K562 (cell line): ENCODE measurements around the gene NAT14. TPM values are rescaled to one million over a fixed set of nuclear protein-coding genes. Genes with fewer than 3 reads are reported as not detected.
A peak's percentile ranks its signal among the peaks of the same experiment; 100 is the strongest.

Source experiments
- ATAC-seq: fragments of 200-7000 bp; cut with Tn5 transposase; 3 replicates; pipeline ENCODE4 v1.9.1; 2020; ENCODE audit warnings: moderate library complexity
- BruUV-seq: library from RNA; stranded (reverse); fragments of 400-500 nt; replicated peaks from 2 replicates; lab custom pipeline; 2021; lab: Mats Ljungman, UMichigan
- CTCF ChIA-PET: fragments of 300-600 bp; formaldehyde crosslinking; extraction: SDS; loops from one replicate; lab custom pipeline; 2021; ENCODE audit warnings: low intra/inter-chr PET ratio; lab: Yijun Ruan, JAX
- POLR2A ChIA-PET: fragments of 300-600, 350-650 bp; sonication (Branson Sonifier 250); formaldehyde crosslinking; extraction: SDS; loops from one replicate; lab custom pipeline; 2021; ENCODE audit warnings: antibody characterized with exemption, inconsistent platforms; lab: Yijun Ruan, JAX
- DNase-seq, 4 experiments: peaks; one replicate each; pipeline versions ENCODE4 v3.0.0 to v3.0.0-alpha.2; 2011 to 2018; ENCODE audit warnings: low spot score in 3 of 4, mixed read lengths in 3 of 4; ENCODE audit errors: extremely low read depth in 1 of 4
- FAIRE-seq: peaks from 2 replicates; lab custom pipeline; 2011; peaks lifted over from hg19 to GRCh38; lab: Jason Lieb, UNC
- H2AFZ ChIP-seq: 2 replicates; pipeline ENCODE4 v1.6.0; 2011; ENCODE audit warnings: low read depth, low read length, control low read depth, inconsistent platforms
- H3K27ac ChIP-seq: fragments of 200-600 bp; 3 replicates; pipeline ENCODE4 v1.8.0; 2011; ENCODE audit warnings: low read depth, mild to moderate bottlenecking, control low read depth, inconsistent platforms, low read length, moderate library complexity, mixed read lengths; ENCODE audit errors: extremely low read depth
- H3K27me3 ChIP-seq, 2 experiments: fragments of 300-600 bp in 1 of 2; 2 replicates in 1 of 2; 3 replicates in 1 of 2; pipeline versions ENCODE4 v1.6.0 to v1.8.0; 2011; ENCODE audit warnings: inconsistent platforms in 2 of 2, low read length in 2 of 2, mild to moderate bottlenecking in 1 of 2, mixed read lengths in 1 of 2, moderate library complexity in 1 of 2; ENCODE audit not compliant: control insufficient read depth in 2 of 2, insufficient read depth in 2 of 2
- H3K36me3 ChIP-seq: fragments of 300-600 bp; 3 replicates; pipeline ENCODE4 v1.8.0; 2011; ENCODE audit warnings: mild to moderate bottlenecking, low read length, inconsistent platforms; ENCODE audit not compliant: control insufficient read depth, insufficient read depth
- H3K4me1 ChIP-seq, 2 experiments: fragments of 200-600 bp in 1 of 2; replicated peaks in 1 of 2; 2 replicates in 1 of 2; 3 replicates in 1 of 2; pipeline versions ENCODE4 v1.5.1 to v1.8.0; 2011; ENCODE audit warnings: inconsistent platforms in 2 of 2, low read length in 2 of 2, mild to moderate bottlenecking in 1 of 2, mixed read lengths in 1 of 2, moderate library complexity in 1 of 2; ENCODE audit not compliant: control insufficient read depth in 2 of 2, insufficient read depth in 2 of 2
- H3K4me2 ChIP-seq: 2 replicates; pipeline ENCODE4 v1.6.1; 2011; ENCODE audit warnings: low read length, control low read depth, inconsistent platforms, mixed read lengths; ENCODE audit not compliant: insufficient read depth
- H3K4me3 ChIP-seq: fragments of 200-600 bp; sonication (generic), shearing (Covaris generic); 2 replicates; pipeline ENCODE4 v1.5.1; 2016; ENCODE audit warnings: control low read depth, inconsistent platforms
- H3K79me2 ChIP-seq: fragments of 200-600 bp; 3 replicates; pipeline ENCODE4 v1.8.0; 2011; ENCODE audit warnings: low read length, inconsistent platforms; ENCODE audit not compliant: control insufficient read depth, insufficient read depth
- H3K9ac ChIP-seq, 2 experiments: 2 replicates each; pipeline versions ENCODE4 v1.6.0 to v1.6.1; 2011; ENCODE audit warnings: low read depth in 2 of 2, low read length in 2 of 2, control low read depth in 1 of 2, inconsistent platforms in 1 of 2, mild to moderate bottlenecking in 1 of 2, mixed read lengths in 1 of 2; ENCODE audit not compliant: insufficient read depth in 1 of 2
- H3K9me1 ChIP-seq: one replicate; pipeline ENCODE4 v1.6.0; 2011; ENCODE audit warnings: inconsistent platforms, mild to moderate bottlenecking, low read length, moderate library complexity; ENCODE audit not compliant: control insufficient read depth, insufficient read depth
- H3K9me3 ChIP-seq: replicated peaks from 2 replicates; pipeline ENCODE4 v1.5.1; 2011; ENCODE audit warnings: low read depth, low read length, inconsistent platforms; ENCODE audit not compliant: control insufficient read depth, insufficient read depth
- H4K20me1 ChIP-seq: replicated peaks from 2 replicates; pipeline ENCODE4 v1.6.1; 2011; ENCODE audit warnings: low read length, inconsistent platforms, mixed read lengths; ENCODE audit not compliant: control insufficient read depth, insufficient read depth
- EGR1 ChIP-seq: fragments of 450-650 bp; conservative IDR thresholded peaks from 2 replicates; pipeline ENCODE4 v1.6.1; 2017; ENCODE audit warnings: mild to moderate bottlenecking
- ELF1 ChIP-seq: fragments of 200-800 bp; sonication (Bioruptor generic); IDR thresholded peaks from 2 replicates; pipeline ENCODE4 v1.6.1; 2016; ENCODE audit warnings: missing genetic modification characterization, missing compliant biosample characterization
- ETV1 ChIP-seq: fragments of 450-650 bp; conservative IDR thresholded peaks from 2 replicates; pipeline ENCODE4 v1.6.1; 2016; ENCODE audit warnings: missing genetic modification characterization, control low read depth, low read depth, missing compliant biosample characterization
- GABPB1 ChIP-seq: sonication (generic); formaldehyde crosslinking; IDR thresholded peaks from 2 replicates; pipeline ENCODE4 v1.8.0; 2022; ENCODE audit warnings: mild to moderate bottlenecking, missing genetic modification reagents
- MED1 ChIP-seq: sonication (generic); formaldehyde crosslinking; IDR thresholded peaks from 2 replicates; pipeline ENCODE4 v1.8.1; 2023; ENCODE audit warnings: missing genetic modification reagents, borderline replicate concordance
- RUNX1 ChIP-seq: sonication (generic); IDR thresholded peaks from 2 replicates; pipeline ENCODE4 v1.6.1; 2016; ENCODE audit warnings: antibody characterized with exemption, low read depth
- SMAD2 ChIP-seq: fragments of 150-350 bp; IDR thresholded peaks from 2 replicates; pipeline ENCODE4 v1.6.1; 2014; ENCODE audit warnings: low read depth, mild to moderate bottlenecking, low read length
- STAT5B ChIP-seq: fragments of 250-450 bp; sonication (Bioruptor Pico); IDR thresholded peaks from 2 replicates; pipeline ENCODE4 v1.8.0; 2021; ENCODE audit warnings: mild to moderate bottlenecking, inconsistent platforms
- WGBS: fragments of 100-300 bp; shearing (Covaris generic); methylation state at CpG from one replicate; pipeline ENCODE4 v1.1.6; 2016; ENCODE audit warnings: low coverage, mixed read lengths; ENCODE audit not compliant: insufficient coverage; ENCODE audit errors: missing lambda C conversion rate; 5-methylcytosine and 5-hydroxymethylcytosine counted together
- in situ Hi-C: fragments of 300-500 bp; cut with MboI; formaldehyde crosslinking; loops from 4 replicates; pipeline ENCODE4 v1.15.0; 2018; ENCODE audit warnings: inconsistent platforms, mixed read lengths
- intact Hi-C: fragments of 100-400 bp; cut with micrococcal nuclease; formaldehyde crosslinking; loops from 2 replicates; pipeline ENCODE4 v1.14.2; 2022
- polyA plus RNA-seq, 8 experiments: library from polyadenylated mRNA; depleted of rRNA in 4 of 8; stranded (reverse) in 5 of 8; unstranded in 3 of 8; fragments of >200 nt; fragmentation: Nextera tagmentation in 2 of 8; fragmentation: Illumina TruSeq in 1 of 8; extraction: Ambion mirVana in 2 of 8; extraction: Trizol in 1 of 8; gene quantifications; 2 replicates each; pipeline versions ENCODE4 v1.2.1 to v1.2.3, GENCODE V29; 2011 to 2014; ENCODE audit warnings: inconsistent platforms in 1 of 8, missing spikeins in 1 of 8
- total RNA-seq, 7 experiments: library from RNA; depleted of rRNA in 6 of 7; stranded (reverse); fragments of >200 nt in 6 of 7; fragmentation: Illumina TruSeq in 2 of 7; extraction: Trizol in 2 of 7; gene quantifications; 2 replicates each; pipeline versions ENCODE4 v1.2.1 to v1.2.3, GENCODE V29; 2011 to 2021; ENCODE audit warnings: low replicate concordance in 1 of 7
- TF ChIP-seq, protein P1 (sequence below): fragments of 250-450 bp; sonication (Bioruptor Pico); IDR thresholded peaks from 2 replicates; pipeline ENCODE4 v1.5.0; 2021; ENCODE audit warnings: mild to moderate bottlenecking, moderate library complexity
- TF ChIP-seq, protein P2 (sequence below): sonication (generic); formaldehyde crosslinking; IDR thresholded peaks from 2 replicates; pipeline ENCODE4 v1.5.0; 2020; ENCODE audit warnings: missing genetic modification reagents
- TF ChIP-seq, protein P3 (sequence below): sonication (generic); formaldehyde crosslinking; IDR thresholded peaks from 2 replicates; pipeline ENCODE4 v1.8.0; 2023; ENCODE audit warnings: missing genetic modification reagents, mild to moderate bottlenecking, borderline replicate concordance

Gene NAT14
- total and polyA plus RNA-seq, 9 of the 15 experiments (the other 6 are each of a cell fraction or from before 2014, with no cell fraction given), result 2.4 to 77.0 (median 26.7) TPM

DNA sequence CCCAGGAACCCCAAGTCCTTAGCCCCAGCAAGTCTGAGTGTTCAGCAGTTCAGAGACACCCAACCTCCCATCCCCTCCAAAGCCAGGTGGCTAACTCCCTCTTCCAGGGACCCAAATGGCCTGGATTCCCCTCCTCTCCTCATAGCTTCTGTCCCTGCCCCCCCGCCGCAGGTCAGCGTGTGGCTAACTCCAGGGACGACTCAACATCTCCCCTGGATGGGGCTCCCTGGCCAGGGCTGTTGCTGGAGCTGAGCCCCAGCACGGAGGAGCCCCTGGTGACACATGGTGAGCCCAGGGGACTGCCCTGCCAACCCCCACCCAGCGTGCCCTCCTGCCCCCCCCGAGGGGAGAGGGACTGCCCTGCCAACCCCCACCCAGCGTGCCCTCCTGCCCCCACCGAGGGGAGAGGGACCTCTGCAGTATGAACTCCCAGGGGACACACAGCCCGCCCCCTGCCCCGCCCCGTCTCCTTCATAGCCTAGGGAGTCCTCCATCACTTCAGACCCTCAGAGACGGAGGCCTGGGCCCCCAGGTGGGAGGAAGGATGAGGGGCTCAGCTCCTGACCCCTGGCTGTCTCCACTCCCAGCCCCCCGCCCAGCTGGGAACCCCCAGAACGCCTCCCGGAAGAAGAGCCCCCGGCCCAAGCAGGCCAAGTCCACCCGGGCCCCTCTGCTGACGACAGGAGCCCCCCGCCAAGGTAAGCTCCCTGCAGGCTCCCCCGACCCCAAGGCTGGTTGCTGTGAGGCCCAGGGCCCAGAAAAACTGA lies 4.9 kb downstream of the NAT14 start:
- H3K27me3 ChIP-seq, result peaks cover 0 to 4% of the 10 kb centered on the region in 2 experiments; a peak in 1 of 5 replicates
- peaks cover 4% of the 10 kb centered on the region; the same call in 2 of the 3 replicates for H3K36me3 ChIP-seq
- DNase-seq (no peak), FAIRE-seq (no peak), ATAC-seq (no peak)
- intact Hi-C loops, result no loop called here
- H3K27ac ChIP-seq, result no peak overlapping the region
- WGBS, result 57% methylated on average over 19 of the region's 21 CpGs
- CTCF ChIA-PET, result no interaction called here
- no peak overlapping the region for H2AFZ ChIP-seq
- no peaks in the 10 kb centered on the region for H4K20me1 ChIP-seq
- peak overlapping the region in 1 of 2 experiments; percentile 24; a peak in 2 of 4 replicates for H3K9ac ChIP-seq
- peaks cover 12% of the 10 kb centered on the region; the same call in 2 of the 3 replicates for H3K79me2 ChIP-seq
- BruUV-seq, result no TSS peak
- H3K9me3 ChIP-seq, result no peaks in the 10 kb centered on the region
- no peak overlapping the region for H3K4me3 ChIP-seq
- no peak overlapping the region for H3K4me2 ChIP-seq
- H3K4me1 ChIP-seq, result peaks cover 37 to 88% of the 10 kb centered on the region in 2 experiments
- in situ Hi-C loops, result no loop called here
- H3K9me1 ChIP-seq, result no peaks in the 10 kb centered on the region
- POLR2A ChIA-PET, result interaction anchor here (0.6 to 2.3 kb wide), 6 partner anchors 9 to 106 kb away, joined by 3 to 5 read pairs (median 3); partner anchors contain the start of gene TMEM238
- TF ChIP-seq MED1 (no peak), GABPB1 (CRISPR knock-in tag) (no peak), ETV1 (tag) (no peak), RUNX1 (no peak), ELF1 (tag) (no peak), SMAD2 (no peak), STAT5B (CRISPR knock-in tag) (no peak), EGR1 (no peak)
- TF ChIP-seq, protein P1, sequence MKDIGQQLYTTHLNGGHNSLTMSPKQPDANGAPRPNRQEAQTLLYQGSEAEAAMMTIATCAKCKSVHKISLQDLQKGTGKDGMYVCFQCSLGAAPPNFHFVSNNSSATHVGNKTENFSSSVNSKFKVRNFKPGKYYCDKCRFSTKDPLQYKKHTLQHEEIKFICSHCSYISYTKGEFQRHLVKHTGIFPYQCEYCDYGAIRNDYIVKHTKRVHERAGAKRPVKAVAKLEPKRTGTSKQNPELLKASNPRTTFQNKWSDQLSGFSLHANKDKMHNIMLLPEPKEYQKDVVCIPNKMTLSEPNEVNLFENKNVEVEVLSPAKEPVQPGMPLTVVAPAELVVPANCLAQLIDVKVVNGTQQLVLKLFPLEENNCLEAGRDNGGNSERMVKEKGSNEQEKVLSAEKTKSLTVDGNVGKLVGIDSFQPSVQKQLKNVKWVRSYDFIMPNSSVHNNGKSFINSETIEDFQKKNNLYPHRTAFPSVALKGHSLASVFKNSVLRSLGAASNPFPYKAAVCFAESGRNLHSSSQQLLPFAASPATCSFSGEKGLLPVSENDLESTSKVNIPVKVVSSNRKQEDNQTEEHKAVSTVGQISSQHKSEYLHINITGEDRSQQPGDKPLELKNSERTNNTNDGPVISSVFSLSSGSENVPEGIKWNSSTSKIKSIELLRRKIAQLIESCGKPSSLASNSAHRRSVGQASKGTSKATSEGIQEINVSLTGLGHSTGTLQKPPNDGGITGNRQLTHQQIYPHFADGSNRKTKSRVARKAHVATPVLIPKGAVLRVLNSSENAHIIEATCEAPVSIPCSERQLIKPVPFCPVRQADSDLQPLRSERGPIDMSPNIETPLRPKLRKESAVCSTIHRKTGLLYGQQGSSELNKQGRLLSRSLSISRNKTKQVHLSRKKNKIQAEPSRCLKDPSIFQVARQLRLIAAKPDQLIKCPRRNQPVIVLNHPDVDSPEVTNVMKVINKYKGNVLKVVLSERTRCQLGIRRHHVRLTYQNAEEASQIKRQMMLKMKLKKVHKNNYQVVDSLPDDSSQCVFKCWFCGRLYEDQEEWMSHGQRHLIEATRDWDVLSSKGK (CRISPR knock-in tag), result no peak
- TF ChIP-seq, protein P2, sequence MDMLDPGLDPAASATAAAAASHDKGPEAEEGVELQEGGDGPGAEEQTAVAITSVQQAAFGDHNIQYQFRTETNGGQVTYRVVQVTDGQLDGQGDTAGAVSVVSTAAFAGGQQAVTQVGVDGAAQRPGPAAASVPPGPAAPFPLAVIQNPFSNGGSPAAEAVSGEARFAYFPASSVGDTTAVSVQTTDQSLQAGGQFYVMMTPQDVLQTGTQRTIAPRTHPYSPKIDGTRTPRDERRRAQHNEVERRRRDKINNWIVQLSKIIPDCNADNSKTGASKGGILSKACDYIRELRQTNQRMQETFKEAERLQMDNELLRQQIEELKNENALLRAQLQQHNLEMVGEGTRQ (CRISPR knock-in tag), result no peak
- TF ChIP-seq, protein P3, sequence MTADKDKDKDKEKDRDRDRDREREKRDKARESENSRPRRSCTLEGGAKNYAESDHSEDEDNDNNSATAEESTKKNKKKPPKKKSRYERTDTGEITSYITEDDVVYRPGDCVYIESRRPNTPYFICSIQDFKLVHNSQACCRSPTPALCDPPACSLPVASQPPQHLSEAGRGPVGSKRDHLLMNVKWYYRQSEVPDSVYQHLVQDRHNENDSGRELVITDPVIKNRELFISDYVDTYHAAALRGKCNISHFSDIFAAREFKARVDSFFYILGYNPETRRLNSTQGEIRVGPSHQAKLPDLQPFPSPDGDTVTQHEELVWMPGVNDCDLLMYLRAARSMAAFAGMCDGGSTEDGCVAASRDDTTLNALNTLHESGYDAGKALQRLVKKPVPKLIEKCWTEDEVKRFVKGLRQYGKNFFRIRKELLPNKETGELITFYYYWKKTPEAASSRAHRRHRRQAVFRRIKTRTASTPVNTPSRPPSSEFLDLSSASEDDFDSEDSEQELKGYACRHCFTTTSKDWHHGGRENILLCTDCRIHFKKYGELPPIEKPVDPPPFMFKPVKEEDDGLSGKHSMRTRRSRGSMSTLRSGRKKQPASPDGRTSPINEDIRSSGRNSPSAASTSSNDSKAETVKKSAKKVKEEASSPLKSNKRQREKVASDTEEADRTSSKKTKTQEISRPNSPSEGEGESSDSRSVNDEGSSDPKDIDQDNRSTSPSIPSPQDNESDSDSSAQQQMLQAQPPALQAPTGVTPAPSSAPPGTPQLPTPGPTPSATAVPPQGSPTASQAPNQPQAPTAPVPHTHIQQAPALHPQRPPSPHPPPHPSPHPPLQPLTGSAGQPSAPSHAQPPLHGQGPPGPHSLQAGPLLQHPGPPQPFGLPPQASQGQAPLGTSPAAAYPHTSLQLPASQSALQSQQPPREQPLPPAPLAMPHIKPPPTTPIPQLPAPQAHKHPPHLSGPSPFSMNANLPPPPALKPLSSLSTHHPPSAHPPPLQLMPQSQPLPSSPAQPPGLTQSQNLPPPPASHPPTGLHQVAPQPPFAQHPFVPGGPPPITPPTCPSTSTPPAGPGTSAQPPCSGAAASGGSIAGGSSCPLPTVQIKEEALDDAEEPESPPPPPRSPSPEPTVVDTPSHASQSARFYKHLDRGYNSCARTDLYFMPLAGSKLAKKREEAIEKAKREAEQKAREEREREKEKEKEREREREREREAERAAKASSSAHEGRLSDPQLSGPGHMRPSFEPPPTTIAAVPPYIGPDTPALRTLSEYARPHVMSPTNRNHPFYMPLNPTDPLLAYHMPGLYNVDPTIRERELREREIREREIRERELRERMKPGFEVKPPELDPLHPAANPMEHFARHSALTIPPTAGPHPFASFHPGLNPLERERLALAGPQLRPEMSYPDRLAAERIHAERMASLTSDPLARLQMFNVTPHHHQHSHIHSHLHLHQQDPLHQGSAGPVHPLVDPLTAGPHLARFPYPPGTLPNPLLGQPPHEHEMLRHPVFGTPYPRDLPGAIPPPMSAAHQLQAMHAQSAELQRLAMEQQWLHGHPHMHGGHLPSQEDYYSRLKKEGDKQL (CRISPR knock-in tag), result no peak
